ENCODE data around the gene COMMD8.

The COMMD8 gene

DNA sequence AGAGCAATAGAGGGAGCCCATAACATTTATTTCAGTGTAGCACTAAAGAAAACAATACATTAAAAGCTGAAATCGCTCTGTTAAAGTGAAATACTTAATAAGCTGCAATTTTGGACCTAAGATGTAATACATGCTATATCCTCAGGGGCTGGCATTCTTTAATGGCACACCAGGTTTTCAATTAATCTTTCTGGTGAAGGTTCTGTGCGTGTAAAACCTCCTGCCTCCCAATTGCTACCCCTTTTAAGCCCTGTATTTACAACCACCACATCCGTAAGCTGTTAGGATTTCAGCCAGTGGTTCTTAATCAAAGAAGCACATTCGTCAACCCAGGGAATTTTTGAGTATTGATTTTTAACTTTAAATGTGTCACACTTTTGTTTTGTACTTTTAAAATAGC is 7.6 kb upstream of the COMMD8 start:
- no peak for DNase-seq

DNA sequence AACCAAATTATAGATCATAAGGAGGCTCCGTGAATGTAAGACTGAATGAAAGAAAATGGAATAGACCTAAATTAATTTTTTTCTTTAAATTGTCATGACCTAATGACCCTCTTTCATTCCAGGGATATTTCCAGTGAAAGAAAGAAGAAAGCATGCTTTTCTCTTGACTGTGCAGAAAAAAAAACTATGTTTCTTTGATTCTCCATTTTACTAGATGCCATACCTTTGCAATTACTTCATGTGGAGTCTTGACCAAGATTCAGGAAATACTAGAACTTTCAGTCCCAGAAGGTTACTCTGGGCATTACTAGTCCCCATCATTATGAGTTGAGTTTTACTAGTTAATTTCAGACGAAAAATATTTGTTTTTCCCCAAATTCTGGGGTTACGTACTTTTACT is 6.4 kb upstream of the COMMD8 start:
- DNase-seq = no peak

DNA sequence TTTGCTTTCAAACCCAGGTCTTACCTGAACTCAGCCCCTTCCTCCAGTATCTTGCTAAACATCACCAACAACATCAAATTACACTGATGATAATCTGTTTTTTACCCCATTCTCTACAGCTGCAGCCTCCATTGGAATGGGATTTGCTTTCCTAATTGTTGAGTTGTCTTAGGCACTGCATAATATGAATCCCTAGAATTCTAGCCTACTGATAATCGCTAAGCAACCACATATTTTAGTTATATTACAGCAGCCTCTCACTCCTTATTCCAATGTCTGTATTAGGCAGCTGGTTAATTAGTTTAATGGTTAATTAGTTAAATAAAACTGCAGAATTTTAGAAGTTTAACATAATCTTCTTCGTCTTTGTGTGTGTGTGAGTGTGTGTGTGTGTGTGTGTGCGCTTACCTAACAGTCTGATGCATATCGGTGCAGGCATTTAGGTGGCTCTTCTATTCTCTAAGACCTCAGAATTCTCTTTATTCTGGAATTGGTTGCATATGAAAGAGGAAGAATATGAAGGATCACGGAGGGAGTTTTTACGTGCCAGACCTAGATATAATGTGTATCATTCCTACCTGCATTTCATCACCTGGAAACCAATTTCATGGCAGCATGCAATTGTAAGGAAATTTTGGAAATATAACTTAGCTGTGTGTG is 5.3 kb upstream of the COMMD8 start:
- DNase-seq = no peak

DNA sequence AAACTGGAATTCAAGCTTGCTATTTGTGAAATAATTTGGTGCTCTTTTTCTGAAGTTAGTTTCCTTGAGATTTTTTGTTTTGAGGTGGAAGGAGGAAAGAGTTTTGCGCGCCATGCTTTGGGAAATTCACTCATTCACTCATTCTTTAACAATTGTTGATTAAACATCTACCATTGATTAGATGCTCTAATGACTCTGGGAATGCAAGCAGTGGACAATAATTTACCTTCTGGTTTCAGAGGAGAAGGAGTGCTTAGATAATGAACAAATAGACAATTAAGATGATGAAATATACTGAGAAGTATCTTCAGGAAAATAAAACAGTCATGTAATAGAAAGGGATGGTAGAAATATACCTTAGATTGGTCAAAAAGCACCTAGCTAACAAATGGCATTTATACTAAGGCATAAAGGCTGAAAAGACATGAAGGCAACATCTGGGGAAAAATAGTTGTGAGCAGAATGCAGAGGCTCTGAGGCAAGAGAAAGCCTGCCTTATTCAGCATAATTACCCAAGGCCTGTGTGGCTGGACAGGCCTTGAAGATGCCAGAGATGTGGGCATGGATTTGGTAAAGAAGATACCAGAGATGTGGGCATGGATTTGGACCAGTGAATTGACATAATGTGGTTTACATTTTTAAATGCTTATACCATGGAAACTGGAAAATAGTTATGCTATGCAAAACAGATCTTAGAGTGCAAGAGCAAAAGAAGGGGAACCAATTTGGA is 2.7 kb upstream of the COMMD8 start:
- DNase-seq = no peak

DNA sequence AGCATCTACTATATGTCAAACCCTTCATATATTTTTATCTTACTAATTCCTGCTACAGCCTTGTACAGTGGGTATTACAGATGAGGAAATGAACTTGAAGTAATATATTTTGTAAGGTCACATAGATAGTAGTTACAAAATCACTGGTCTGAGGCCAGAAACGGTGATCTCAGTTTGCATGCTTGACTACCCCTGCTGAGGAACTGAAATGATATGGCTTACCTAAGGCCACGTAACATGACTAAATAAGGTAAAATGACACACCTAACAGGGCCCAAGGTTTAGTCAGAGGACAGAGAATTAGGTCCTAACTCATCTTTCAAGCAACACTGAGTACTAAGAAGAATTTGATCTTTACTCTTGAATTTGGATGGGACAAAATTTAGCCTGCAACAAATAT is 1.5 kb upstream of the COMMD8 start:
- DNase-seq = no peak

DNA sequence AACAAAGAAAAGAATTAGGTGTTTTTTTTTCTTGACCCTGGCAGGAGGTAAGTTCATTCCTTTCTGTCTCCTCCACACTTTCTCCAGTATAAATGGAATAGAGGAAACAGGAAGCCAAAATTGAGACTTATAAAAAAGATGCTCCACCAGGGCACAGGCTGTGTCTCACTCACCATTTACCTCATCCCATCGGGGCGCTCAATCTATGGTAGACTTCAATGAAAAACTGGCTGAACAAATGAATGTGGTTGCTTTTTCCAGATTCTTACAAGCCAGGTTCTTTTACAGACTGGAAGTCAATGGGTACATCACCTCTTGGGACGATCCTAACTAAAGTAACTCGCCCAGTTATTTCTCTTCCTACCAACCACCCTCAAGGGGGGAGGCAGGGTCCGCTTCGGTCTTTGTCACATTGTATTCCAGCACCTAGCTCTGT is 685 bp downstream of the COMMD8 start:
- no peak for DNase-seq

DNA sequence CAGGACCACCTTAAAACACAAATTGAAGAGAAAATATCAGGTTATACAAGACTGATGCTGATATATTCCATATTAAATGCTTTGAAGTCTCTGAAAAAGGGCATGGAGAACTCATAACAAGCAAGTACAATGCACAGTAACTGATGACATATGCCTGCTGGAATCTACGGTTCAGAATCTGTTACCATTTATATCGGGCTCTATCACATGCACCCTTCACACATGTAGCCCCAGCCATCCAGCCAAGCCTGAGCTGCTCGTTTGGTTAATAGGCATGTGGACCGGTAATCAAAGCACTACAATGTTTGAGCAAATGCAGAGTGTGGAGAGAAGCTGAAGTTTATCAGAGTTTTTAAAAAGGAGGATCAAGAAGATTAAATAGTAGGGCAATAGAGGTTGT is 11.8 kb downstream of the COMMD8 start:
- DNase-seq = no peak

DNA sequence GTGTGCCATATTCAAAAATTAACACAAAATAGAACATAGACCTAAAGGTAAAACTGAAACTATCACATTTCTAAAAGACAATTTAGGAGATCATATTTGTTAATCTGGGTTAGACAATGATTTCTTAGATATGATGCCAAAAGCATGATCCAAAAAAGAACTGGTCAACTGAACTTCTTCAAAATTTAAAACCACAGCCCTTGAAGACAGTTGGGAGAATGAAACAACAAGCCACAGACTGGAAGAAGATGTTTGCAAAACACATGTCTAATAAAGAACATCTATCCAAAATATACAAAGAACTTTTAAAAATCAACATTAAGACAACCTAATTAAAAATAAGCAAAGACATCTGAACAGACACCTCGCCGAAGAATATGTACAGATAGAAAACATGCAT is 19.5 kb downstream of the COMMD8 start:
- DNase-seq = no peak

DNA sequence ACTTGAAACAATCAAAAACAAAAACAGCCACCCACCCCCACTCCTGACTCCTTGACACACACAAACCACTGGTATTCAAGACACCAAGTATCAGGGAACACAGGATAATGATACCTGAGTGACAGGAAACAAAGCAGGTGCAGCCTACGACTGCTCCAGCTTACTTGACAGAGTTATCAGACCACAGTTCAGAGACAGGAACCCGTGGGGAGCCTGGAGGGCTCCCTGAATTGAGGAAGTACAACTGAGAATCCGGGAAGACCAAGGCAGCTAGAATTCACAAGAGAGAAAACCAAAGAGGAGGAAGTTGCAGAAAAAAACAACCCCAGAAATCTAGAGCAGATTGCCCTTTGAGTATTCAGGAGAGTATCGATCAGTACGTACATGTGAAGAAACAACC is 20.5 kb downstream of the COMMD8 start:
- no peak for DNase-seq

DNA sequence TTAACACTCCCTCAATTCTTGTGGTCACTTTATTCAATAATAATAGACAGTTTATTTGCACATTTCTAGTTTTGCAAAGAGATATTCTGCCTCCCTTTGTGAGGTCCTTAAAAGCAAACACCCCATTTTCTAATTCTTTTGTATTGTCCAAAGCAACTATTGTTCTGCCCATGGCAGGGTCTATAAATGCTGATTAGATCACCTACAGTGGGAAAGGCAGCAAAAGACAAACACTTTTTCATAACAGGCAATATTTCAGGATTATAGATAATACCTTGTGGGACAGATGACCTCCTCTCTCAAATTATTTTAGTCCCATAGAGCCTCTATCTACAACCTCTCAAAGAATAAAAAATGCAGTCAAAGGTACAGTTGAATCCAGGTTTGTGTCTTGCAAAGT is 28.6 kb downstream of the COMMD8 start:
- no peak for DNase-seq

DNA sequence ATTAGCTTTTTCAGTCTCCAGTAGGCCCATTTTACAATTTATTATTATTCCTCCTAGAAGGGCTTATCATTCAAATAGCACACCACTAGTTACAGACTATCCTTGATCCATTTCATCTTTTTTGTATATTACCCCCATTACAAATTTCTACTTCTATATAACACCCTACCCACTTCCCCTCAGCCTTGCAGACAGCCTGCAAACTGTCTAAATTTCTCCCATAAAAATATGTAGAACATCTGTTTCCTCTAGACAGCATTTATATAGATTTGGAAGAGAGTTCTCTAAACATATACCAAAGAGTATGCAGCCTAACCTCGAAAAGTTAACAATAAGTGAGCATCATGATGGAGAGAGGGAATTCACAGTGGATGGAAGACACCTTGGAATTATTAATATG is 30.8 kb downstream of the COMMD8 start:
- no peak for DNase-seq

DNA sequence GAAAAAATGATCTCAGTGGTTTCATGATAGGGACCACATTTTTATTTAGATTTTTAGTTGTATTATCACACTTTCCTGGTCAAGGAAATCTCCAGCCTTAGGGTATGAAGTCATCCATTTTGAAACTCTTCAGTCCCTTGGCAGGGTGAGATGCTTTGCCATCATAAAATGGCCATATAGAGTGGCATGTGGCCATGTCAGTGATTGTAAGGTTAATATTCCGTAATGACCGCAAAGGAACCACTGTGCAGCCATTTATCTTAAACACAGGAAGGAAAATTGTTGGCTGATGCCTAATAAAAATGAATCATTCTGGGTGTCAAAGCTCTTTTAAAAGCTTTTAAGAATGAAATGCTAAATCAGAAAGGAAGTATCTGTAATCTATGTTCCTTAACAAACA is 35.6 kb downstream of the COMMD8 start:
- no peak for DNase-seq

DNA sequence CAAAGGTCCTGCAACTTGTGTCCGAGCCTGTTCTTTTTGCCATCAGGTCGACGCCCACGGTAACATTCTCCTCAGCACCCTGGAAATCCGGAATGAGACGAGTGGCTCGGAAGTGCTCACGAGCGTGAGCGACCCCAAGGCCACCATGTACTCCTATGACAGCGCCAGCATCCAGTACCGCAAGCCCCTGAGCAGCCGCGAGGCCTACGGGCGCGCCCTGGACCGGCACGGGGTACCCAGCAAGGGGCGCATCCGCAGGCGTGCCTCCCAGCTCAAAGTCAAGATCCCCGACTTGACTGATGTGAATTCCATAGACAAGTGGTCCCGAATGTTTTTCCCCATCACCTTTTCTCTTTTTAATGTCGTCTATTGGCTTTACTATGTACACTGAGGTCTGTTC is 37.9 kb downstream of the COMMD8 start:
- no peak for DNase-seq

DNA sequence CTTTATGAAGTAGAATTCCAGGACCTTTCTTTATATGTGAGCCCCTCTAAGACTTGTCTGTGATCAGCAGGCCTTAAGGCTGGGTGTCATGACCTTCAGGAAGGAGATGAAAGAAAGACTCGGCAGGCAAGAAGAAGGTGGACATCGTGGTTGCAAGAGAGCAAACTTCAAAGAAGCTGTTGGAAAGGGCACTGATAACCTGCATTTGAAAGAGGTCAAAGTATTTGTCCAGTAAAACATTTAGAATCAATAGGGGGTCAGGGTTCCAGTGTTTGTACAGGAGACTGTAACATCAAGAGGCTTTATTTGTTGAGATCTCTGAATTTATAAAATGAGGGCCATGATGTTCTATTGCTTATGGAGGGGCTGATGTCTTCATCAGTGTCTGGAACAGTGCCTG is 44.2 kb downstream of the COMMD8 start:
- no peak for DNase-seq

DNA sequence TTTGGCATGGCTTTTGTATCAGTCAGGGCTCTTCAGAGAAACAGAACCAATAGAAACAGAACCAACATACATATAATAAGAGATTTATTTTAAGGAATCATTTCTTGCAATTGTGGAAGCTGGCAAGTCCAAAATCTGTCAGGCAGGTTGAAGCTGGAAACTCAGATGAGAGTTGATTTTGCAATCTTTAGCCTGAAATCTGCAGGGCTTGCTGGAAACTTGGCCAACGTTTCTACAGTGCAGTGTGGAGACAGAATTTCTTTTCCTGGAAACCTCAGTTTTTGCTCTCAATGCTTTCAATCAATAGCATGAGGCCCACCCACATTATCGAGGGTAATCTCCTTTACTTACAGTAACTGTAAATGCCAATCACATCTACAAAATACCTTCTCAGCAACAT is 45.4 kb downstream of the COMMD8 start:
- DNase-seq = no peak

DNA sequence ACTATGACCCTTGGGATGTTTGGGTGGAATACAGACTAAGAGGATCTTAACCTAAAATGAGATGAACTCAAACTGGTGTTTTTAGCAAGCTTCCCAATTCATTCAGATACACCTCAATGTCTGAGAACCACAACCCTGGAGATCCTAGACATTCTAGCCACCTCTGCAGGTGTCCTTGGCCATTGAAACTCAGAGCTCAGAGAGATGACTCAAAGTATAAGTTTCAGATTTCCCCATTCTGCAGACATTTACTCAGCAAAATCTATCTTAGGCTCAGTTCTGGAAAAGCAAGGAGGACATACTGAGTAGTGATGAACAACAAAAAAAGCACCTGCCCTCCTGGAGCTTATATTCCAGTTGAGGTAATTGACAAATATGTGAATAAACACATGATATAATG is 47.8 kb downstream of the COMMD8 start:
- DNase-seq = no peak

DNA sequence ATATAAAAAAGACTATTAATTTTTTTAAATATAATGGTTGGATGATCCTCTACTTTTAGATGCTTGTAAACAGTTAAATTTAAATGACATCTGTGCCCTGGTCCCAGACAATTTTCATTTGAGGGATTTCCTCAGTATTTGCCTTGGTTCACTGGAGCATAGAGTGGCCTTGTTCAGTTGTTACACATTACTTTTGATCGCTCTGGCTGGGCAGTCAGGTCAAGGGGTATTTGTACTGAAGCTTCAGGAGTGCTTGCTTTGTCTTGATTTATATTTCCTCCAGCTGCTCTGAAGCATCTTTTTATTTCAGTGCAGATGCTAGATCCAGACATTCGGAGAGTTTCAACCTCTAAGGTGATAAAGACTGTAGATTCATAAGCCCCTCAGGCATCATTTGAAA is 50.0 kb downstream of the COMMD8 start:
- DNase-seq = no peak

DNA sequence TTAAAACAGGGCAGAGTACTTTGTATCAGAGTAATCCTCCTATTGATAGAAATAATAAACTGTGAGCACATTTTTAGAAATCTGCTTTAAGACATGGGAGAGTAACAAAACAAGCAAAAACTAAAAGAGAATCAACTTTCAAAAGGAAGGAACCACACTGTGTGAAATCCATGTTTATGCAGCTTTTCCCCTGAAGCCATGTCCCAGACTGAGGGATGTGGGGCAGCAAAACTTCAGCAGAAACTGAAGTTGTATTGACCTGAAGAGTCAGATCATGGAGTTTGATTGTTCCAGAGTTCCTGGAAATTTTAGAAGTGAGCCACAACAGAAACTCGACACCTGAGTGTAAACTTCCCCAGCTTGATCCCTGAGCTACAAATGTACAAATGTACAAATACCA is 53.2 kb downstream of the COMMD8 start:
- DNase-seq = no peak

DNA sequence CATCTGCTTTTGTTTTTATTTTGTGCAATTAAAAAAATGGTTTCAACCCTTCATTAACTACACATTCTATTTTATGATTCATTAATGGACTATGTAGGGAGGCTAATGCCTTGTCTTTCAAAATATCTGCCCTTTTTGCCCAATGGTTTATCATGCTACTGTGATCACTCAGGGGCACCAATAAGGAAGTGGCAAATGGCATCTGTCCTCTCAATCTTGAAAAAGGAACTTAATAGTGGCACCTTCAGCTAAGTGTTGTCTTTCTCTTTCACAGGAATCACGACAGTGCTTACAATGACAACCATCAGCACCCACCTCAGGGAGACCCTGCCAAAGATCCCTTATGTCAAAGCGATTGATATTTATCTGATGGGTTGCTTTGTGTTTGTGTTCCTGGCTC is 57.1 kb downstream of the COMMD8 start:
- no peak for DNase-seq
